B cell (primary cell): ENCODE data around the gene PANK4. TPM values are rescaled to one million over a fixed set of nuclear protein-coding genes. Genes with fewer than 3 reads are reported as not detected.

Experiments
- ATAC-seq: fragments of 200-7000 bp; cut with Tn5 transposase; one replicate; pipeline ENCODE4 v1.10.0; 2021; ENCODE audit warnings: low read depth, mild to moderate bottlenecking, moderate number of reproducible peaks, moderate library complexity
- CTCF ChIA-PET: fragments of 350-600 bp; sonication (Branson Sonifier 250); formaldehyde crosslinking; loops from one replicate; lab custom pipeline; 2021; ENCODE audit warnings: antibody characterized with exemption, inconsistent platforms; lab: Charles Lee
- POLR2A ChIA-PET: fragments of 350-600 bp; sonication (Branson Sonifier 250); formaldehyde crosslinking; loops from one replicate; lab custom pipeline; 2021; ENCODE audit warnings: antibody characterized with exemption; lab: Charles Lee
- DNase-seq: peaks from one replicate; pipeline ENCODE4 v3.0.0; 2013
- H2AFZ ChIP-seq: 2 replicates; pipeline ENCODE4 v1.6.1; 2012; ENCODE audit warnings: mild to moderate bottlenecking, low read depth, low read length; ENCODE audit not compliant: insufficient read depth, poor library complexity, severe bottlenecking
- H3K27ac ChIP-seq, 2 donors: 1 replicate in 1 of 2; 2 replicates in 1 of 2; pipeline ENCODE4 v1.5.1; 2012 to 2013; ENCODE audit warnings: low read length in 2 of 2, mild to moderate bottlenecking in 2 of 2, moderate library complexity in 1 of 2
- H3K27me3 ChIP-seq, 4 experiments: fragments of 200-600 bp in 1 of 4; sonication (generic) in 1 of 4; replicated peaks in 1 of 4; 1 replicate in 2 of 4; 2 replicates in 2 of 4; pipeline versions ENCODE4 v1.6.1 to v1.7.0; 2013 to 2016; ENCODE audit warnings: low read length in 3 of 4, mild to moderate bottlenecking in 2 of 4, mixed read lengths in 1 of 4, moderate library complexity in 1 of 4; ENCODE audit not compliant: insufficient read depth in 4 of 4, control insufficient read depth in 3 of 4; ENCODE audit errors: control extremely low read depth in 1 of 4
- H3K36me3 ChIP-seq, 2 experiments: replicated peaks in 1 of 2; 1 replicate in 1 of 2; 2 replicates in 1 of 2; pipeline versions ENCODE4 v1.6.1 to v1.7.1; 2013; ENCODE audit warnings: low read length in 1 of 2; ENCODE audit not compliant: insufficient read depth in 2 of 2, control insufficient read depth in 1 of 2; ENCODE audit errors: control extremely low read depth in 1 of 2, extremely low read depth in 1 of 2
- H3K4me1 ChIP-seq, 2 donors: fragments of 200-600 bp in 1 of 2; sonication (generic) in 1 of 2; 1 replicate in 1 of 2; 2 replicates in 1 of 2; pipeline versions ENCODE4 v1.5.1 to v1.6.1; 2013 to 2017; ENCODE audit warnings: low read length in 2 of 2; ENCODE audit not compliant: control insufficient read depth in 2 of 2, insufficient read depth in 2 of 2
- H3K4me2 ChIP-seq: replicated peaks from 2 replicates; pipeline ENCODE3; 2012; ENCODE audit warnings: mild to moderate bottlenecking, low read depth, low read length; ENCODE audit not compliant: poor library complexity, severe bottlenecking
- H3K4me3 ChIP-seq, 5 experiments: fragments of 200-600 bp in 1 of 5; sonication (generic) in 1 of 5; 1 replicate in 3 of 5; 2 replicates in 2 of 5; pipeline versions ENCODE4 v1.5.1 to v1.7.0; 2011 to 2016; ENCODE audit warnings: low read length in 4 of 5, mild to moderate bottlenecking in 4 of 5, low read depth in 2 of 5, control low read depth in 1 of 5, moderate library complexity in 1 of 5; ENCODE audit not compliant: insufficient read depth in 1 of 5; ENCODE audit errors: control extremely low read depth in 1 of 5, extremely low read depth in 1 of 5
- H3K79me2 ChIP-seq: fragments of 200-600 bp; sonication (generic); one replicate; pipeline ENCODE4 v1.6.0; 2016; ENCODE audit warnings: low read length; ENCODE audit not compliant: control insufficient read depth, insufficient read depth
- H3K9ac ChIP-seq: fragments of 200-600 bp; sonication (generic); 2 replicates; pipeline ENCODE4 v1.6.1; 2017; ENCODE audit warnings: mild to moderate bottlenecking, low read length, moderate library complexity
- H3K9me3 ChIP-seq, 3 donors: one replicate each; pipeline versions ENCODE4 v1.6.1 to v1.7.1; 2013; ENCODE audit warnings: low read length in 2 of 3; ENCODE audit not compliant: control insufficient read depth in 2 of 3, insufficient read depth in 1 of 3; ENCODE audit errors: control extremely low read depth in 1 of 3
- H4K20me1 ChIP-seq: 2 replicates; pipeline ENCODE4 v1.6.0; 2012; ENCODE audit warnings: mild to moderate bottlenecking, low read length; ENCODE audit not compliant: insufficient read depth, control insufficient read depth, poor library complexity, severe bottlenecking
- H3K27ac Mint-ChIP-seq: one replicate; pipeline ENCODE4 v1.8.0; 2021; ENCODE audit warnings: mixed read lengths
- H3K27me3 Mint-ChIP-seq: one replicate; pipeline ENCODE4 v1.8.0; 2021; ENCODE audit warnings: mixed read lengths
- H3K4me1 Mint-ChIP-seq: one replicate; pipeline ENCODE4 v1.8.0; 2021; ENCODE audit warnings: mixed read lengths
- H3K4me3 Mint-ChIP-seq: one replicate; pipeline ENCODE4 v1.8.0; 2021; ENCODE audit warnings: mixed read lengths
- H3K9me3 Mint-ChIP-seq: one replicate; pipeline ENCODE4 v1.8.0; 2022; ENCODE audit warnings: mixed read lengths; ENCODE audit not compliant: insufficient read depth
- CTCF ChIP-seq: fragments of 200-600 bp; IDR thresholded peaks from one replicate; pipeline ENCODE4 v1.8.0; 2022; ENCODE audit warnings: antibody characterized with exemption, mild to moderate bottlenecking
- EZH2 ChIP-seq: IDR thresholded peaks from 2 replicates; pipeline ENCODE4 v1.6.1; 2012; ENCODE audit warnings: borderline replicate concordance, low read depth, mild to moderate bottlenecking, moderate library complexity, low read length; ENCODE audit not compliant: insufficient read depth, poor library complexity, severe bottlenecking
- WGBS: methylation state at CpG from one replicate; pipeline ENCODE4 v1.1.5; 2013; ENCODE audit warnings: missing lambda C conversion rate; ENCODE audit not compliant: insufficient coverage; 5-methylcytosine and 5-hydroxymethylcytosine counted together
- intact Hi-C: fragments of 100-400 bp; cut with micrococcal nuclease; formaldehyde crosslinking; loops from one replicate; pipeline ENCODE4 v1.10.0; 2022
- polyA plus RNA-seq: library from polyadenylated mRNA; depleted of rRNA; stranded (reverse); fragments of >200 nt; gene quantifications from 2 replicates; pipeline ENCODE4 v1.2.3, GENCODE V29; 2012
- total RNA-seq, 2 donors: library from RNA; stranded (reverse); fragments of 120-200 nt in 1 of 2; gene quantifications; 1 replicate in 1 of 2; 2 replicates in 1 of 2; pipeline versions ENCODE4 v1.2.3 to v1.2.4, GENCODE V29; 2013 to 2022

PANK4 gene
- total and polyA plus RNA-seq, 2 donors (not counting 1 experiment from before 2014, with no cell fraction given) = 38.0 to 80.5 TPM

GRCh38 chr1:2472109-2472508, 54.3 kb downstream of the PANK4 start:
- POLR2A ChIA-PET = no interaction called here
- H4K20me1 ChIP-seq = no peaks in the 10 kb centered on the region
- no peaks in the 10 kb centered on the region for H3K79me2 ChIP-seq
- H3K36me3 ChIP-seq = no peaks in the 10 kb centered on the region
- CTCF ChIA-PET = no interaction called here
- H3K27ac ChIP-seq = no peak overlapping the region
- H3K4me3 ChIP-seq = no peak overlapping the region
- peaks cover 12 to 17% of the 10 kb centered on the region in 2 donors for H3K4me1 ChIP-seq
- H3K4me3 Mint-ChIP-seq = no peak overlapping the region
- ATAC-seq (no peak), DNase-seq (no peak)
- no peak overlapping the region for H3K27ac Mint-ChIP-seq
- WGBS = 78% methylated on average over 16 of the region's 17 CpGs
- no peak overlapping the region for H3K4me2 ChIP-seq
- peaks cover 4% of the 10 kb centered on the region for H3K27me3 Mint-ChIP-seq
- H3K9me3 Mint-ChIP-seq = no peaks in the 10 kb centered on the region
- no peaks in the 10 kb centered on the region for H3K9me3 ChIP-seq
- H2AFZ ChIP-seq = no peak overlapping the region
- H3K27me3 ChIP-seq = peaks cover 0 to 10% (median 2%) of the 10 kb centered on the region in 4 experiments
- intact Hi-C loops = no loop called here
- TF ChIP-seq CTCF (no peak), EZH2 (no peak)
- H3K9ac ChIP-seq = no peak overlapping the region
- H3K4me1 Mint-ChIP-seq = peaks cover 9% of the 10 kb centered on the region

- WGBS = 90% methylated on average over 15 of the region's 15 CpGs
- intact Hi-C loops = no loop called here
Measured at GRCh38 chr1:2471587-2472001, 54.8 kb downstream of the PANK4 start.

More at GRCh38 chr1:2471587-2472001, 54.8 kb downstream of the PANK4 start:
- H3K4me1 Mint-ChIP-seq = peaks cover 9% of the 10 kb centered on the region
- H3K4me2 ChIP-seq = no peak overlapping the region
- H3K27me3 Mint-ChIP-seq = peaks cover 4% of the 10 kb centered on the region
- H4K20me1 ChIP-seq = no peaks in the 10 kb centered on the region
- no peaks in the 10 kb centered on the region for H3K36me3 ChIP-seq
- no peak overlapping the region for H3K4me3 ChIP-seq
- peaks cover 12 to 17% of the 10 kb centered on the region in 2 donors for H3K4me1 ChIP-seq
- H3K9ac ChIP-seq = no peak overlapping the region
- H3K4me3 Mint-ChIP-seq = no peak overlapping the region
- ChIA-PET POLR2A (no interaction called here), CTCF (no interaction called here)
- H3K9me3 Mint-ChIP-seq = no peaks in the 10 kb centered on the region
- ATAC-seq = no peak
- H2AFZ ChIP-seq = no peak overlapping the region
- no peak overlapping the region for H3K27ac ChIP-seq
- H3K9me3 ChIP-seq = no peaks in the 10 kb centered on the region
- peaks cover 0 to 14% (median 2%) of the 10 kb centered on the region in 4 experiments for H3K27me3 ChIP-seq
- DNase-seq = no peak
- no peaks in the 10 kb centered on the region for H3K79me2 ChIP-seq
- no peak overlapping the region for H3K27ac Mint-ChIP-seq
- TF ChIP-seq CTCF (no peak), EZH2 (no peak)
